ENCODE data around the gene SMYD3. TPM values are rescaled to one million over a fixed set of nuclear protein-coding genes. Genes with fewer than 3 reads are reported as not detected.

SMYD3 gene
- total RNA-seq, 2 experiments from 2014 or later = 22.6 to 24.6 TPM

GRCh38 chr1:246121533-246121932 lies 385.5 kb downstream of the SMYD3 start:
- no peak overlapping the region for H3K27ac Mint-ChIP-seq
- intact Hi-C loops (cut with micrococcal nuclease) = no loop called here
- no peaks in the 10 kb centered on the region for H3K9me3 Mint-ChIP-seq
- H3K27me3 Mint-ChIP-seq = no peaks in the 10 kb centered on the region
- ChIA-PET POLR2A (no interaction called here), CTCF (no interaction called here)
- H3K36me3 Mint-ChIP-seq (ENCODE audit: low read depth) = peaks cover 2% of the 10 kb centered on the region
- ATAC-seq (no peak), DNase-seq (no peak)
- TF ChIP-seq CTCF (IDR thresholded peaks at IDR 0.05) = no peak
- no peak overlapping the region for H3K4me3 Mint-ChIP-seq
- H3K4me1 Mint-ChIP-seq (ENCODE audit: low read depth) = peaks cover 11% of the 10 kb centered on the region

- ChIA-PET CTCF (interaction anchor here (0.8 to 1.5 kb wide), 2 partner anchors 22 to 106 kb away, joined by 3 to 7 read pairs; no protein-coding TSS in a partner anchor), POLR2A (no interaction called here)
- peak; percentile 64 for TF ChIP-seq CTCF (IDR thresholded peaks at IDR 0.05)
- peaks cover 2% of the 10 kb centered on the region for H3K36me3 Mint-ChIP-seq (ENCODE audit: low read depth)
- intact Hi-C loops (cut with micrococcal nuclease) = loop anchor here (10.0 kb wide), 1 partner anchor 218 kb away; no protein-coding TSS in a partner anchor
- H3K9me3 Mint-ChIP-seq = no peaks in the 10 kb centered on the region
- peak; percentile 55 for DNase-seq
- no peaks in the 10 kb centered on the region for H3K27me3 Mint-ChIP-seq
- ATAC-seq = peak; percentile 90
- H3K4me1 Mint-ChIP-seq (ENCODE audit: low read depth) = peaks cover 15% of the 10 kb centered on the region
- H3K27ac Mint-ChIP-seq = peak overlapping the region; percentile 70
- H3K4me3 Mint-ChIP-seq = peak overlapping the region; percentile 19
These were observed 389.9 kb downstream of the SMYD3 start for GRCh38 chr1:246117066-246117791.

GRCh38 chr1:246114369-246114768 lies 392.7 kb downstream of the SMYD3 start:
- no peak overlapping the region for H3K27ac Mint-ChIP-seq
- DNase-seq (no peak), ATAC-seq (no peak)
- CTCF ChIA-PET = no interaction called here
- H3K36me3 Mint-ChIP-seq (ENCODE audit: low read depth) = peaks cover 4% of the 10 kb centered on the region
- intact Hi-C loops (cut with micrococcal nuclease) = loop anchor here (10.0 kb wide), 1 partner anchor 220 kb away; no protein-coding TSS in a partner anchor
- POLR2A ChIA-PET = interaction anchor here (0.6 kb wide), 1 partner anchor 609 kb away, joined by 3 read pairs; no protein-coding TSS in a partner anchor
- TF ChIP-seq CTCF (IDR thresholded peaks at IDR 0.05) = no peak
- H3K4me1 Mint-ChIP-seq (ENCODE audit: low read depth) = peaks cover 15% of the 10 kb centered on the region
- no peaks in the 10 kb centered on the region for H3K9me3 Mint-ChIP-seq
- no peak overlapping the region for H3K4me3 Mint-ChIP-seq
- H3K27me3 Mint-ChIP-seq = no peaks in the 10 kb centered on the region

- no peak overlapping the region for H3K27ac Mint-ChIP-seq
- intact Hi-C loops (cut with micrococcal nuclease) = loop anchor here (10.0 kb wide), 1 partner anchor 221 kb away; no protein-coding TSS in a partner anchor
- no peak for TF ChIP-seq CTCF (IDR thresholded peaks at IDR 0.05)
- peaks cover 15% of the 10 kb centered on the region for H3K4me1 Mint-ChIP-seq (ENCODE audit: low read depth)
- no peaks in the 10 kb centered on the region for H3K27me3 Mint-ChIP-seq
- ATAC-seq (no peak), DNase-seq (no peak)
- no peak overlapping the region for H3K4me3 Mint-ChIP-seq
- peaks cover 4% of the 10 kb centered on the region for H3K36me3 Mint-ChIP-seq (ENCODE audit: low read depth)
- CTCF ChIA-PET = no interaction called here
- no peaks in the 10 kb centered on the region for H3K9me3 Mint-ChIP-seq
- POLR2A ChIA-PET = no interaction called here
These were observed 393.5 kb downstream of the SMYD3 start for GRCh38 chr1:246113555-246114095.

GRCh38 chr1:246111570-246111969 lies 395.5 kb downstream of the SMYD3 start:
- no peak for DNase-seq
- intact Hi-C loops (cut with micrococcal nuclease) = loop anchor here (10.0 kb wide), 1 partner anchor 223 kb away; no protein-coding TSS in a partner anchor
- POLR2A ChIA-PET = no interaction called here
- Mint-ChIP-seq H3K36me3 (ENCODE audit: low read depth) (peaks cover 3% of the 10 kb centered on the region), H3K9me3 (no peaks in the 10 kb centered on the region), H3K27ac (no peak overlapping the region), H3K4me1 (ENCODE audit: low read depth) (peaks cover 5% of the 10 kb centered on the region), H3K4me3 (no peak overlapping the region), H3K27me3 (no peaks in the 10 kb centered on the region)
- no peak for TF ChIP-seq CTCF (IDR thresholded peaks at IDR 0.05)
- no peak for ATAC-seq
- CTCF ChIA-PET = interaction anchor here (1.3 kb wide), 1 partner anchor 12 kb away, joined by 3 read pairs; no protein-coding TSS in a partner anchor
